SK-N-SH treated with all-trans-retinoic acid at 6 μM for 48 hours (cell line): ENCODE measurements around the gene DLL1.

Source experiments
- BACH2 ChIP-seq: fragments of 250-450 bp; sonication (Bioruptor Pico); IDR thresholded peaks from 2 replicates; pipeline ENCODE4 v1.9.0; 2021; ENCODE audit warnings: mild to moderate bottlenecking, borderline replicate concordance
- CREB5 ChIP-seq: fragments of 250-450 bp; sonication (Bioruptor Pico); IDR thresholded peaks from 2 replicates; pipeline ENCODE4 v1.5.1; 2020; ENCODE audit warnings: low read depth, mild to moderate bottlenecking, moderate library complexity
- CSDC2 ChIP-seq: fragments of 250-450 bp; sonication (Bioruptor Pico); IDR thresholded peaks from 2 replicates; pipeline ENCODE4 v1.5.0; 2020; ENCODE audit warnings: mild to moderate bottlenecking, moderate library complexity
- ISL1 ChIP-seq: fragments of 250-450 bp; sonication (Bioruptor Pico); IDR thresholded peaks from 2 replicates; pipeline ENCODE4 v2.1.2; 2022; ENCODE audit warnings: mild to moderate bottlenecking, moderate library complexity
- PATZ1 ChIP-seq: fragments of 250-450 bp; sonication (Bioruptor Pico); IDR thresholded peaks from 2 replicates; pipeline ENCODE4 v1.8.0; 2020; ENCODE audit warnings: mild to moderate bottlenecking, moderate library complexity, borderline replicate concordance
- PPARA ChIP-seq: fragments of 250-450 bp; sonication (Bioruptor Pico); IDR thresholded peaks from 2 replicates; pipeline ENCODE4 v1.5.0; 2020; ENCODE audit warnings: mild to moderate bottlenecking, borderline replicate concordance
- RARB ChIP-seq: fragments of 250-450 bp; sonication (Bioruptor Pico); IDR thresholded peaks from 2 replicates; pipeline ENCODE4 v1.8.0; 2021; ENCODE audit warnings: mild to moderate bottlenecking, moderate library complexity
- SNAI2 ChIP-seq: fragments of 250-450 bp; sonication (Bioruptor Pico); IDR thresholded peaks from 2 replicates; pipeline ENCODE4 v1.5.0; 2020; ENCODE audit warnings: mild to moderate bottlenecking, moderate library complexity
- TOX ChIP-seq: fragments of 250-450 bp; sonication (Bioruptor Pico); IDR thresholded peaks from 2 replicates; pipeline ENCODE4 v1.8.0; 2021; ENCODE audit warnings: mild to moderate bottlenecking, moderate library complexity, borderline replicate concordance
- ZFP3 ChIP-seq: fragments of 250-450 bp; sonication (Bioruptor Pico); IDR thresholded peaks from 2 replicates; pipeline ENCODE4 v1.5.0; 2020; ENCODE audit warnings: mild to moderate bottlenecking, moderate library complexity
- ZFP30 ChIP-seq: fragments of 450-650 bp; formaldehyde crosslinking; IDR thresholded peaks from 2 replicates; pipeline ENCODE4 v1.5.0; 2022; ENCODE audit warnings: mild to moderate bottlenecking, moderate library complexity

GRCh38 chr6:170268216-170269129 is 22.4 kb downstream of the DLL1 start:
- TF ChIP-seq ZFP30 (CRISPR knock-in tag) (no peak), BACH2 (CRISPR knock-in tag) (no peak), ZFP3 (no peak), RARB (no peak), CSDC2 (no peak), SNAI2 (no peak), PATZ1 (CRISPR knock-in tag) (no peak), CREB5 (CRISPR knock-in tag) (no peak), TOX (CRISPR knock-in tag) (no peak), ISL1 (CRISPR knock-in tag) (no peak), PPARA (CRISPR knock-in tag) (no peak)
